Astrocyte of the spinal cord (primary cell): ENCODE results near the gene NHSL2.
A peak's percentile ranks its signal among the peaks of the same experiment; 100 is the strongest.

ENCODE experiments used
- DNase-seq: peaks from one replicate; pipeline ENCODE4 v3.0.0; 2011; ENCODE audit warnings: low read depth, low spot score
- H3K4me3 ChIP-seq: 2 replicates; pipeline ENCODE4 v1.5.1; 2011; ENCODE audit warnings: low read depth, mild to moderate bottlenecking, low read length, moderate library complexity
- in situ Hi-C: cut with HindIII; loops from 2 replicates; pipeline ENCODE4 v1.10.0; 2017; ENCODE audit warnings: low sequenced_read_pairs
- TF ChIP-seq, protein P1 (sequence below): IDR thresholded peaks from 2 replicates; pipeline ENCODE4 v1.5.1; 2012; ENCODE audit warnings: low read depth, mild to moderate bottlenecking, low read length, inconsistent platforms

The NHSL2 gene

DNA sequence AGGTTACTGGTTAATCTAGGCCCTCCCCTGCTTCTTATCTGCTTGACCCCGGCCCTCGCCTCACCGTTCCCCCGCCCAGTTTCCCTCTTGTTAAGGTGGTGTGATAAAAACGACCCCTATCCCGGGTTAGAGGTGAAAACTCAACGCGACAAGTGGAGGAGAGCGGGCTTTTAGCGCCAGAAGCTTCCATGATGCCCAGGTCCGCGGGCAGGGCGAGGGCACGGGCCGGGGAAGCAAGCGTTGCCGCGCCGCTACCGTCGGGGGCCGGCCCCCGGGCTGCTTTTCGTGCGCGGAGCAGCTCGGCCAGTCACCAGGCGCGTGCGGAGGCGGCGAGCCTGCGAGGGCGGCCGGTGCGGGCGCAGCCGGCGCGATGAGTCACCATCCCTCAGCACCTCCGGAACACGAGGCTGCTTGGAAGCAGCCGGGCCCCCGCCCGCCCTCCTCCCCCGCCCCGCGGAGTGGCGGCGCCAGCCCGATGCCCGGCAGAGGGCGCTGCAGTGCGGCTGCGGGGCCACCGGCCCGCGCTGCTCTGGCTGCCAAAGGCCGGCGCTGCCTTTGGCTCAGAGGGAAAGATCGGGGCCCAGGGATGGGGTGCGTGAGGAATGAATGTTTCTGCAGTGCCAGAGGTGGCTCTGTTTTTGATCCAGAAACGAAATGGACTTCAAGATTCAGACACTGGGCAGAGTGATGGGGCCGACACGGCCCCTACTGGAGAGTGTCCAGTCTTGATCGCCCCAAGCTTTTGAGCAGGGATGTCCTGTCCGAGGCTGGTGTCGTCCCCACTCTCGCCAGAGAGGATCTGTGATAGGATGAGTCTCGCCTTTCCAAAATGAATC lies 107.8 kb downstream of the NHSL2 start:
- in situ Hi-C loops, result no loop called here
- TF ChIP-seq, protein P1, sequence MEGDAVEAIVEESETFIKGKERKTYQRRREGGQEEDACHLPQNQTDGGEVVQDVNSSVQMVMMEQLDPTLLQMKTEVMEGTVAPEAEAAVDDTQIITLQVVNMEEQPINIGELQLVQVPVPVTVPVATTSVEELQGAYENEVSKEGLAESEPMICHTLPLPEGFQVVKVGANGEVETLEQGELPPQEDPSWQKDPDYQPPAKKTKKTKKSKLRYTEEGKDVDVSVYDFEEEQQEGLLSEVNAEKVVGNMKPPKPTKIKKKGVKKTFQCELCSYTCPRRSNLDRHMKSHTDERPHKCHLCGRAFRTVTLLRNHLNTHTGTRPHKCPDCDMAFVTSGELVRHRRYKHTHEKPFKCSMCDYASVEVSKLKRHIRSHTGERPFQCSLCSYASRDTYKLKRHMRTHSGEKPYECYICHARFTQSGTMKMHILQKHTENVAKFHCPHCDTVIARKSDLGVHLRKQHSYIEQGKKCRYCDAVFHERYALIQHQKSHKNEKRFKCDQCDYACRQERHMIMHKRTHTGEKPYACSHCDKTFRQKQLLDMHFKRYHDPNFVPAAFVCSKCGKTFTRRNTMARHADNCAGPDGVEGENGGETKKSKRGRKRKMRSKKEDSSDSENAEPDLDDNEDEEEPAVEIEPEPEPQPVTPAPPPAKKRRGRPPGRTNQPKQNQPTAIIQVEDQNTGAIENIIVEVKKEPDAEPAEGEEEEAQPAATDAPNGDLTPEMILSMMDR, result peak; percentile 44
- H3K4me3 ChIP-seq, result no peak overlapping the region
- peak; percentile 88 for DNase-seq

DNA sequence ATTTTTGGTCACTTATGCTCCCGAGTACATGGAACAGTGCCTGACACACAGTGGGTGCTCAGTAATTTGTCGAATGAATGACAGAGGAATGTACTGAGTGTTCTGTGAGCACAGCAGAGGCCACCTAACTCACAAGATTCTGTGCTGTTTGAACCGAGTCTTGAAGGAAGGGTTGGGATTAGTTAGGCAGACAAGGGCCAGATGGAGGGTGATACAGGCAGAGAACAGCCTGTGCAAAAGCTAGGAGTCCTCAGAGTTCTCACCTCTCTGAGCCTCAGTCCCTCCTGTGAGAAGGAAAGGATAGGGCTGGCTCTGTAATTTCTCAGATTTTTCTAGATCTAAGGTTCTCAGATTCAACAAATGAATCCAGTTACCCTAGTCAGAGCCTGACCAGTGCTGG lies 108.8 kb downstream of the NHSL2 start:
- in situ Hi-C loops, result no loop called here
- no peak for DNase-seq
- TF ChIP-seq, protein P1, result no peak
- H3K4me3 ChIP-seq, result no peak overlapping the region

DNA sequence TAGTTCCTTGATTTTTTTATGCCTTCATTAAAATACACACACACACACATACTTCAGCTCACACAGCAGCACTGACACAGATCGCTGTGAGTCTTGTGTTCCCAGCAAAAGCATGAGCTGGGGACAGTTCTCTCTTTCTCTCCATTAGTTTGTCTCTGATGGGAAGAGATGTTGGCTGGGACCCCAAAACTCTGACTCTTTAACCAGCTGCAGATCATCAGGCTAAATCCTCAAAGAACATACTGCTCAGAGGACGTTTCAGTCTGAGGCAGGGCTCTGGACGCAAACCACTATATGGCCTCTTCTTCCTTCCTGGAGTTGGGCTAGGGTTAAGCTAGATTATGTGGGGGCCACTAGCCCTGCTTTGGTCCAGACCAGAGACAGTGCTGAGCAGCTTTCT lies 109.6 kb downstream of the NHSL2 start:
- no peak overlapping the region for H3K4me3 ChIP-seq
- in situ Hi-C loops, result no loop called here
- DNase-seq, result no peak
- TF ChIP-seq, protein P1, result no peak

DNA sequence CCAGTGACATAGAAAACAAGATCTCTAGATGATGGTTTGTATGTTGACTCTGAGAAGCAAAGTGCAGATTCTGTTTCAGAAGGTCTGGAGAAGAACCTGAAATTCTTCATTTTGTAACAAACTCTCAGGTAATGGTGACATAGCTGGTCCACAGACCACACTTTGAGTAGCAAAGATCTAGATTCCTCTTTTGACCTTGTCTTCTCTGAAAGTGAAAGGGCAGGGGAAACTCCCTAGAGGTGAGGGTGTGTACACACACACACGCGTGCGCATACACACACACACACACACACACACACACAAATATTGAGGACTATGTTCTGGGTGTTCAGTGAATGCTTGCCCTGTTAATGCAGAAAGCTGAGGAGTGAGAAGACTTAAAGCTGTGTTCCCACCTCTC lies 110.1 kb downstream of the NHSL2 start:
- DNase-seq, result no peak
- TF ChIP-seq, protein P1, result no peak
- in situ Hi-C loops, result no loop called here
- H3K4me3 ChIP-seq, result no peak overlapping the region

DNA sequence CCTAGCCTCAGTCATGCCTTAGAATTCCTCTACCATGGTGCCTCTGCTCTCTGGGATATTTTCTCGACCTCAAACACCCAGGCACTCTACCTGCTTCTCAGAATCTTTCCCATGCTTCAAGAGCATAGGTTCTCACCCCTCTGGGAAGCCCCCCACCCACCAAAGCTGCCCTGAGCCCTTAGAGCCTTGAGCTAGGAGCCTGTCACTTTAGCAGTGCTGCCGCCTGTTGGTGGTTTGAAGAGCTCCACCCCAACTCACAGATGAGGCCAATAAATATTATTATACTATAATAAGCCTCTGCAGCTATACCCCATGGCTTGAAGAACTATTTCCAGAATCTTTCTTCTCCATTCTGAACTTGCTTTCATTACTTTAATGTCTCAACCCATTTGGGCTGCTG lies 111.3 kb downstream of the NHSL2 start:
- DNase-seq, result no peak
- in situ Hi-C loops, result no loop called here
- TF ChIP-seq, protein P1, result peak; percentile 61
- no peak overlapping the region for H3K4me3 ChIP-seq

DNA sequence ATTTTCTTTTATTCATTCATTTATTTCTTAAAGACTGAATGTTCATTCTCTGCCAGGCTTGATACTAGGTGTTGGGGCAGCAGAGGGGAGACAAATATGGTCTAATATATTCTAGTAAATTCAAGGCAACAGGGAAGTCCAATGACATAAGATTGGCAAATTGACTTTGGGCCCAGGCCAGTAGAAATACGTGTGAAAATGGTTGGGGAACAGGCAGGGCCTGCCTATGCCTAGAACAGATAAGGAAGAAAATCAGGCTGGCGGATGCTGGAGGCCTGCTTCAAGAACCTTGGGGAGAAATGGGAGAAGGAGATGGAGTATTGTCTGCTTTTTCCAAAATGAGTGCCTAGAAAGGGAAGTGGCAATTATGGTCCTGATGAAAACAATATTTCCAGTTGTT lies 112.4 kb downstream of the NHSL2 start:
- no peak for DNase-seq
- in situ Hi-C loops, result no loop called here
- TF ChIP-seq, protein P1, result no peak
- no peak overlapping the region for H3K4me3 ChIP-seq
